Activated T-cell treated with anti-CD3 and anti-CD28 coated beads for 48 hours (primary cell): Measurements from ENCODE around the gene PAX2.

Experiments
- DNase-seq: peaks from one replicate; pipeline ENCODE4 v3.0.0-alpha.2; 2020; ENCODE audit warnings: low read depth

PAX2 gene

GRCh38 chr10:100739517-100740368 lies 5.6 kb upstream of the PAX2 start:
- DNase-seq = no peak

- no peak for DNase-seq
Observed at GRCh38 chr10:100740476-100741377, 4.7 kb upstream of the PAX2 start.

- no peak for DNase-seq
Observed at GRCh38 chr10:100741378-100742075, 3.9 kb upstream of the PAX2 start.

GRCh38 chr10:100742076-100742771 lies 3.2 kb upstream of the PAX2 start:
- no peak for DNase-seq

GRCh38 chr10:100742936-100743335 lies 2.4 kb upstream of the PAX2 start:
- no peak for DNase-seq

- no peak for DNase-seq
Observed at GRCh38 chr10:100743626-100744135, 1.7 kb upstream of the PAX2 start.

GRCh38 chr10:100744136-100744986 lies 1.0 kb upstream of the PAX2 start:
- DNase-seq = no peak

GRCh38 chr10:100745882-100746783 lies 751 bp downstream of the PAX2 start:
- DNase-seq = no peak

- DNase-seq = no peak
Observed at GRCh38 chr10:100746784-100747455, 1.5 kb downstream of the PAX2 start.

GRCh38 chr10:100747456-100748230 lies 2.3 kb downstream of the PAX2 start:
- DNase-seq = no peak

GRCh38 chr10:100748231-100749058 lies 3.1 kb downstream of the PAX2 start:
- no peak for DNase-seq

GRCh38 chr10:100749059-100749308 lies 3.6 kb downstream of the PAX2 start:
- DNase-seq = no peak

- DNase-seq = no peak
Observed at GRCh38 chr10:100749309-100750217, 4.2 kb downstream of the PAX2 start.

GRCh38 chr10:100750291-100751210 lies 5.2 kb downstream of the PAX2 start:
- no peak for DNase-seq

- DNase-seq = no peak
Observed at GRCh38 chr10:100751211-100751933, 6.0 kb downstream of the PAX2 start.
